Adipocyte (in vitro differentiated cells): Measurements from ENCODE around the gene COL4A2.

Experiments used
- DNase-seq: peaks from one replicate; pipeline ENCODE4 v3.0.0-alpha.2; 2015; ENCODE audit warnings: low read depth
- H3K27me3 ChIP-seq: replicated peaks from 2 replicates; pipeline ENCODE4 v1.7.0; 2013; ENCODE audit warnings: mild to moderate bottlenecking, low read length, moderate library complexity; ENCODE audit not compliant: control insufficient read depth, insufficient read depth
- H3K36me3 ChIP-seq: 2 replicates; pipeline ENCODE4 v1.7.0; 2013; ENCODE audit warnings: low read length, mild to moderate bottlenecking, moderate library complexity; ENCODE audit not compliant: control insufficient read depth, insufficient read depth, severe bottlenecking
- H3K4me1 ChIP-seq: 2 replicates; pipeline ENCODE4 v1.7.0; 2013; ENCODE audit warnings: mild to moderate bottlenecking, low read length, moderate library complexity; ENCODE audit not compliant: control insufficient read depth, insufficient read depth
- H3K4me3 ChIP-seq: 2 replicates; pipeline ENCODE4 v1.7.0; 2013; ENCODE audit warnings: mild to moderate bottlenecking, low read length, moderate library complexity
- H3K9ac ChIP-seq: 2 replicates; pipeline ENCODE4 v1.7.0; 2013; ENCODE audit warnings: mild to moderate bottlenecking, low read length, moderate library complexity
- H3K9me3 ChIP-seq: 2 replicates; pipeline ENCODE4 v1.7.0; 2013; ENCODE audit warnings: mild to moderate bottlenecking, low read length, moderate library complexity; ENCODE audit not compliant: control insufficient read depth

The COL4A2 gene

DNA sequence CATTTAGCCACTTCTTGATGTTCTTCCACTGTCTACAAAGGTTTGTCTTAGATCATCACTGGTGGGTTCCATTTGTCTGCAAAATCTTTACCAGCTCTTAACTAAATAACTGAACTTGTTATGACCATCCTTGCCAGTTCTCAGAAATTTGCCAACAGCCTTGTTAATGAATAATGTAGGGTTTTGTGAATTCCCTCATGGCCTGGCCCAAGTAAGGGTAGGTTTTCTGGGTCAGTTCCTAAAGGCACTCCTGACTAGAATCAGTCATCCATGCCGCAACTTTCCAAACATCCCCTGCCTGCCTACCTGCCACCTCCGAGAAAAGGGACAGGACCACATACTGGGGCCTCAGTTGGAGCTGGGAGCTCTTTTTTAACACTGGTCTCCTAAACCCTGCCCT lies 4.1 kb upstream of the COL4A2 start:
- Histone ChIP-seq H3K9me3 (no peaks in the 10 kb centered on the region), H3K27me3 (no peaks in the 10 kb centered on the region), H3K9ac (peak overlapping the region; percentile 91), H3K36me3 (peaks cover 29% of the 10 kb centered on the region), H3K4me1 (peaks cover 64% of the 10 kb centered on the region), H3K4me3 (peak overlapping the region; percentile 92)
- no peak for DNase-seq

DNA sequence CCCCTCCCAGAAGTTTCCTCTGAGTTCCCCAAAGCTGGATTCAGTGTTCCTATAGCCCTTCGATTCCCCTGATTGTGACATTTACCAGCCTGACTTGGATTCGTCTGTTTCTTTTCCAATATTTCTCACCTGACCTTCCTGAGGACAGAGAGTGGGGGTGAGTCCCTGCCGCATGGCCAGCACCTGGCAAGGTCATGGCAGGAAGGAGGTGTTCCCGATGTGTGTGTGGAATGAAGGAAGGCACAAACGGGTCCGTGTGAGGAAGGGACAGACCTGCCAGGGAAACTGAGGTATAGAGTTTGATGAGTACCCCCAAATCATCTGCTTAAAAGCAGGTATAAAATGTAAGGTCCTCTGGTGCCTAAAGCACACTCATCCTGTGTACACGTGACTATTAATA lies 3.4 kb upstream of the COL4A2 start:
- DNase-seq = no peak
- H3K27me3 ChIP-seq = no peaks in the 10 kb centered on the region
- peak overlapping the region; percentile 91 for H3K9ac ChIP-seq
- H3K9me3 ChIP-seq = no peaks in the 10 kb centered on the region
- peaks cover 64% of the 10 kb centered on the region for H3K4me1 ChIP-seq
- peak overlapping the region; percentile 92 for H3K4me3 ChIP-seq
- peaks cover 22% of the 10 kb centered on the region for H3K36me3 ChIP-seq

DNA sequence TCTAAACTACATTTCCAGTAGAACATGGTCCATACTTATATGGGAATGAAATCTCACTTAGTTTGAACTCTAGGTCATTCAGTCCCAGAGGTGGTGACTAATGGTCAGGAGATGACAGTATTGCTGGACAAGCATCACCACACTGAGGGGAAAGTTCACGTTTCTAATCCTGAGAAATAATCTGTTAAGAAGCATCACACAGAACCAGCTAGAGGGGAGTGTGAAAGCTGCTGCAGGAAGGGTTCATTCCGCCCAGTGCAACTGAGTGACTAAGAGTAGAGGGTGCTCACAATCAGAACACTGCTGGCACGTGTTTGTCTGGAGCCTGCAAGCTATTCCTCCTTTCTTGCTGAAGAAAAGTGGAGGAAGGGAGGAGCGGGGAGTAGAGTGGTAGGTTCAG lies 2.8 kb upstream of the COL4A2 start:
- no peaks in the 10 kb centered on the region for H3K27me3 ChIP-seq
- peaks cover 19% of the 10 kb centered on the region for H3K36me3 ChIP-seq
- H3K4me3 ChIP-seq = peak overlapping the region; percentile 92
- H3K9me3 ChIP-seq = no peaks in the 10 kb centered on the region
- H3K4me1 ChIP-seq = peaks cover 64% of the 10 kb centered on the region
- no peak for DNase-seq
- H3K9ac ChIP-seq = peak overlapping the region; percentile 91

DNA sequence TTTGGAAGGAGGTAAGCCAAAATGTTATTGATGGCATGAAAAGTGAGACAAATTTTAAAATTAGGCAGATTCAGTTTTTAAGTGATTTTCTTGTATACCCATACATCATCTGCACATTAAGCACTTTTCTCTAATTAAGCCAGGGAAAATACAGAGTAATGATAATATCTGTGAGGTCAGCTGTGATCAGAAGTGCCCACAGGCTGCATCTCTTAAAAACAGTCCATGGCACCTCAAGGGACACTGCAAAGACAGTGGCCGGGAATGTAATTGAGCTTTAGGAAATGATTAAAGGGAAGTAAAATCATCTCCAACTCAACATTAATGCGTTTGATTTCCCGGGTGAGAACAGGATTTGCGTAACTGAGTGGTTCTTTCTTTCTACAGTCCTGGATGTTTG lies 2.1 kb upstream of the COL4A2 start:
- Histone ChIP-seq H3K4me1 (peaks cover 65% of the 10 kb centered on the region), H3K9me3 (no peaks in the 10 kb centered on the region), H3K36me3 (peaks cover 14% of the 10 kb centered on the region), H3K4me3 (peak overlapping the region; percentile 92), H3K27me3 (no peaks in the 10 kb centered on the region), H3K9ac (peak overlapping the region; percentile 91)
- peak; percentile 45 for DNase-seq

DNA sequence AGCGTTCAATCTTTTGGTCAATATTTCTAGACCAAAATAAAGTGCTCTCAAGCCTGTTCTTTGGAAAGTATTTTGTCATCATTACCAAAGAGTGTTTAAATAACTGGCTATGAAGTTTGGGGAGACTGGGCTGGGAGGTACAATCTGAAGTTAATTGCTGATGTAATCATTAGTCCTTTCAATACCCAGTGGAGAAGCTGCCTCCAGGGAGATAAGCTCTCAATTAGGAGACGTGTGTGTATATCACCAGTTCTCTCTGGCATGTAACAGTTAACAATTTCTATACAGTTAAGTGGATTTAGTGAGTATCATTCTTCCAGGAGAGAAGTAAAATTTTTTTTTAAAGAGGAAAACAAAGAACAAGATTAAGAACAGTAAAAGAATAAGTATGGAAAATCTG lies 1.5 kb upstream of the COL4A2 start:
- H3K36me3 ChIP-seq = peaks cover 14% of the 10 kb centered on the region
- H3K4me1 ChIP-seq = peaks cover 64% of the 10 kb centered on the region
- H3K9me3 ChIP-seq = no peaks in the 10 kb centered on the region
- H3K9ac ChIP-seq = peak overlapping the region; percentile 91
- no peak for DNase-seq
- H3K27me3 ChIP-seq = no peaks in the 10 kb centered on the region
- H3K4me3 ChIP-seq = peak overlapping the region; percentile 92

DNA sequence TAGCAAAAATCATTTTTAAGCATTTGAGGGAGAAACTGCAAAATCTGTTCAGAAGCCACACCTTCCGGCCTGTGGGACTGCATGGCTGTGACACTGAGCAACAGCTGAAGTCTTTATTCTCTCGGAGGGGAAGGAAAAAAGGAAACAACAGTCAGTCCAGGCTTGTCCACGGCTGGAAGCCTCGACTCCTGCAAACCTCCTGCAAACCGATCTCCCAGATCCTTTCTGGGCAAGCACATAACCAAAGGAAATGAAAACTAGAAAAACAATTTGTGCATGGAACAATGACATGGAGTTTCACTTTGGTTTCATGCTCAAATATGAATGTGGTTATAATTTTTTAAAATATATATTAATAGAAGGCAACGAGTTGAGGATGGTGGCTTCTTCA lies 1.1 kb upstream of the COL4A2 start:
- DNase-seq = peak; percentile 60
- Histone ChIP-seq H3K9me3 (no peaks in the 10 kb centered on the region), H3K4me3 (peak overlapping the region; percentile 92), H3K27me3 (no peaks in the 10 kb centered on the region), H3K36me3 (peaks cover 16% of the 10 kb centered on the region), H3K4me1 (peaks cover 63% of the 10 kb centered on the region), H3K9ac (peak overlapping the region; percentile 91)

DNA sequence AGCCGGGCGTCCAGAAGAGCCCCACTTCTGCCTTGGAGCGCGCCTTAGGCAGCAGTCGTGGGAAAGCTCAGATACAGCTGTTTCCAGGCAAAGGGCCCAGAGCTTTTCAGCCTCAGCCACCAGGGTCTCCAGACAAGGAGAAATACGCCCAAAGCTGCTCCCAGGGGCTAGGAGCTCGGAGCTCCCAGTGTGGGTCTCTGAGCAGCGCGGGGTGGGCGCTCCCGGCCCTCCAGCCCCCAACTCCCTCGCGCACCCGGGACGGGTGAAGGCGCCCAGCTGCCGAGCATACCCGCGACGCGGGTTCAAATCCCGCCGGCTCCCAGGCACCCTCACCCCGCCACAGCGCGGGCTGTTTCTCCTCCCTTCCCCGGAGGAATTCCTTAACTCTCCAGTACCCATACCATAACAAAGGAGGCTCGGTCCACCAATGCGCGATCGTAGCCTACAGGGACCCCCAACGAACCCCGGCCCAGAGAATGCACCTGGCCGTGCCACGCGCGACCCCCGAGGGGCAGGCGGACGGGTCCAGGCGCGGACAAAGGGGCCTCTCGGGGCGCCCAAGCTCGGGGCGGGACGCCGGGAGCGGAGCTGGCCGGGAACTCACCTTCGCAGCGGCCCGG lies 634 bp upstream of the COL4A2 start:
- Histone ChIP-seq H3K9ac (peak overlapping the region; percentile 91), H3K27me3 (no peaks in the 10 kb centered on the region), H3K4me3 (peak overlapping the region; percentile 92), H3K36me3 (peaks cover 21% of the 10 kb centered on the region), H3K4me1 (peaks cover 63% of the 10 kb centered on the region), H3K9me3 (no peaks in the 10 kb centered on the region)
- DNase-seq = peak; percentile 80

DNA sequence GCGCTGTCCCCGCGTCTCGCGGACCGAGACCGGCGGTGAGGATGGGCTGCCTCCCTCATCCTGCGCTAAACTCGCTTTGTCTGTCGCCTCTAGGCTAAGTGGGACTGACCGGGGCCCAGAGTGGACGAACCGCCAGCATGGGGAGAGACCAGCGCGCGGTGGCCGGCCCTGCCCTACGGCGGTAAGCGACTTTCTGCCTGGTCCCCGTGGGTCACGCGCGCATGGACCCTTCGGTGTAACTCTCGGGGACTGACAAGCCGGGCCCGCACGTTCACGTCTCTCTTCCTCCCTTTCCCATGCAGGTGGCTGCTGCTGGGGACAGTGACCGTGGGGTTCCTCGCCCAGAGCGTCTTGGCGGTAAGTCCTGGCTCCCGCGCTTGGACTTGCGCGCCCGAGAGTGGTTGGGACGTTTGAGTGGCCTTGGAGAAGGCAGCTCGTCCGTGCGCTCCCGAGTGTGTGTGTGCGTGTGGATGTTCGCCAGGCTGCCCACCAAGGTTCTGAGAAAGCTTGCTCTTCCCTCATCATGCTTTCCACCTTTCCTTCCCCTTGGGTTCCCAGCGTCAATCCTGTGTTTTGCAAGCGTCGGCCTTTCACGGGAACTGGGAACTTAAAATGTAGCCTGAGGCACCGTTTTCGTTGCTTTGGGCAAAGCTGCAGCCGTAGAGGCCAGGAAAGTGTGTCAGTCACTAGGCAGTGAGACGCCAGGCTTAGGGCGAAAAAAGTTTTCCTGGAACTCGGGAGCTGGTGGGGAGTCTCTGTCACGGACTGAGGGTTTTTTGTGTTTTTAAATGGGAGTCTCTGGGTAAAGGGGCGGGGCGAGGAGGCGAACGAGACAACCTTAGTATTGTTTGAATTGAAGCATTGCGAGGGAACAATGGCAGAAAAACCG lies 927 bp downstream of the COL4A2 start:
- Histone ChIP-seq H3K36me3 (peaks cover 21% of the 10 kb centered on the region), H3K4me1 (peaks cover 63% of the 10 kb centered on the region), H3K27me3 (no peaks in the 10 kb centered on the region), H3K9me3 (no peaks in the 10 kb centered on the region), H3K4me3 (peak overlapping the region; percentile 92), H3K9ac (peak overlapping the region; percentile 91)
- DNase-seq = peak; percentile 76

DNA sequence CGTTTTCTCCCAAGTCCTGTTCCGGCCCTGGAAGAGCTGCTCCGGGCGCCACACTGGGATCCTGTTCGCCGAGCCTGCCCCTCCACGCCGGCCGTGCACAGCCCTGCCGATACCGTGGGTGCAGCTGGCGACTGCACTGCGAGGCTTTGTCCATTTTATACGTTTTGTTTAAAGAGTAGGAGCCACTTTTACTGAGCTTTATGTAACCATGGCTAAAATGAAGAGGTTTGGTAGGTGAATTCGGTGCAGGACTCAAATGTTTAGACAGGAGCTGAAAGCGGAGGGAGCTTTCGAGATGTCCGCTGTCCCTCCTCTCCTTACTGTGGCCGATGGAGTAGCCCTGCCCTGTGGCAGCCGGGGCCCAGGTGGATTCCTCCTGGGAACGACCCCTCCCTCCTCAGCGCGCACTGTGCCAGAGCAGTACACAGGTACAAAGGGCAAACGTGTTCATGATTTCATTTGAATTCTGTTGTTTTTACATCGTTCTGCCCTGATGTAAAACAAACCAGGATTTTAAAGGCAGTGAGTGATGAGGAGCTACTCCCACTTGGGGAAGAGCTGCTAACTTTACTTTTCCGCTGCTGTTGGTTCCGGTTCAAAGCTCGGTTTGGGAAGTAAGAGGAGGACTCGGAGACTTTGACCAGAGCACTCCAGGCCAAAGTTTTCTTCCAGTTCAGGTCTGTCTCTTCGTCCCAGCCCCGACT lies 1.7 kb downstream of the COL4A2 start:
- Histone ChIP-seq H3K9me3 (no peaks in the 10 kb centered on the region), H3K27me3 (no peaks in the 10 kb centered on the region), H3K36me3 (peaks cover 18% of the 10 kb centered on the region), H3K9ac (peak overlapping the region; percentile 91), H3K4me1 (peaks cover 57% of the 10 kb centered on the region), H3K4me3 (peak overlapping the region; percentile 92)
- peak; percentile 53 for DNase-seq

DNA sequence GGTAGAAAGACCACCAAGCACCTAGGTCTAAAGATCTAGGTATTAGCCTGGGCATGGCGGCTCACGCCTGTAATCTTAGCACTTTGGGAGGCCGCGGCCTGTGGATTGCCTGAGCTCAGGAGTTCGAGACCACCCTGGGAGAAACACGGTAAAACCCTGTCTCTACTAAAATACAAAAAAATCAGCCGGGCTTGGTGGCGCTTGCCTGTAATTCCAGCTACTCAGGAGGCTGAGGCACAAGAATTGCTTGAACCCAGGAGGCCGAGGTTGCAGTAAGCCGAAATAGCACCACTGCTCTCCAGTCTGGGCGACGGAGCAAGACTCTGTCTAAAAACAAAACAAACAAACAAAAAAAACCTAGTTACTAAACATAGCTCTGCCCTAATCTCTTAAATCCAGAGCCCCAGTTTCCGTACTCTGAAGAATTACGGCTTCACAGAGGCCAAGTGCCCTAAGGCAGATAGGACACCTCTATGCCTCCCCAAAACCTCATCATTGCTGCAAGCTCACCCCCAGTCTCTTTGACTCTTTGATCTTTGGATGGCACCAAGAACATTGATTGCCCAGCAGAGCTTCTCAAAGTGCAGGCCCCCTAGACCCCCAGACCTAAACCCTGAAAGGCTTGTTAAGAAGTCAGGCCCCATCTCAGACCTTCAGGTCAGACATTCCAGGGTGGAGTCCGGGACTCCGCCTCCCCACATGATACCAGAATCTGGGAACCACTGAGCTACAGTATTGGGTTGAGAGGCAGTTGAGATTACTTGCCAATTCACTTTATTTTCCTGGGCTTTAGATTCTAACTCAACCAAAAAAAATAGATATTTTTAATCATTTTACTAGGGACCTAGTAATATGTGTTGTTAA lies 2.8 kb downstream of the COL4A2 start:
- H3K36me3 ChIP-seq = peaks cover 19% of the 10 kb centered on the region
- H3K9me3 ChIP-seq = no peaks in the 10 kb centered on the region
- H3K9ac ChIP-seq = peak overlapping the region; percentile 91
- no peaks in the 10 kb centered on the region for H3K27me3 ChIP-seq
- H3K4me3 ChIP-seq = peak overlapping the region; percentile 92
- peaks cover 55% of the 10 kb centered on the region for H3K4me1 ChIP-seq
- DNase-seq = no peak
